Neuron (in vitro differentiated cells): Measurements from ENCODE around the gene LDLRAD4.

ENCODE experiments used
- H2AFZ ChIP-seq: one replicate; pipeline ENCODE4 v1.6.1; 2013; ENCODE audit warnings: low read depth, mild to moderate bottlenecking, inconsistent platforms, low read length, moderate library complexity
- H3K27me3 ChIP-seq: one replicate; pipeline ENCODE4 v1.6.1; 2013; ENCODE audit warnings: low read length; ENCODE audit not compliant: insufficient read depth
- H3K36me3 ChIP-seq: one replicate; pipeline ENCODE4 v1.6.1; 2013; ENCODE audit warnings: low read length; ENCODE audit not compliant: insufficient read depth
- H3K4me1 ChIP-seq: one replicate; pipeline ENCODE4 v1.6.1; 2013; ENCODE audit warnings: low read length; ENCODE audit not compliant: insufficient read depth
- H3K4me3 ChIP-seq: 2 replicates; pipeline ENCODE4 v1.5.1; 2013; ENCODE audit warnings: mild to moderate bottlenecking, low read length, moderate library complexity
- H3K9me3 ChIP-seq: one replicate; pipeline ENCODE4 v1.6.1; 2013; ENCODE audit warnings: low read length

Gene LDLRAD4

GRCh38 chr18:13522861-13523660 lies 304.5 kb downstream of the LDLRAD4 start:
- Histone ChIP-seq H3K27me3 (no peaks in the 10 kb centered on the region), H2AFZ (no peak overlapping the region), H3K4me1 (no peaks in the 10 kb centered on the region), H3K36me3 (no peaks in the 10 kb centered on the region), H3K4me3 (no peak overlapping the region), H3K9me3 (no peaks in the 10 kb centered on the region)

GRCh38 chr18:13524054-13524453 lies 305.5 kb downstream of the LDLRAD4 start:
- Histone ChIP-seq H3K27me3 (no peaks in the 10 kb centered on the region), H3K9me3 (no peaks in the 10 kb centered on the region), H3K36me3 (no peaks in the 10 kb centered on the region), H2AFZ (no peak overlapping the region), H3K4me1 (no peaks in the 10 kb centered on the region), H3K4me3 (no peak overlapping the region)

GRCh38 chr18:13524811-13525210 lies 306.3 kb downstream of the LDLRAD4 start:
- no peaks in the 10 kb centered on the region for H3K4me1 ChIP-seq
- H3K9me3 ChIP-seq: no peaks in the 10 kb centered on the region
- no peak overlapping the region for H2AFZ ChIP-seq

GRCh38 chr18:13525381-13526029 lies 306.9 kb downstream of the LDLRAD4 start:
- no peak overlapping the region for H3K4me3 ChIP-seq
- no peaks in the 10 kb centered on the region for H3K27me3 ChIP-seq
- no peaks in the 10 kb centered on the region for H3K9me3 ChIP-seq
- no peaks in the 10 kb centered on the region for H3K36me3 ChIP-seq
- no peak overlapping the region for H2AFZ ChIP-seq
- no peaks in the 10 kb centered on the region for H3K4me1 ChIP-seq

More at GRCh38 chr18:13524811-13525210, 306.3 kb downstream of the LDLRAD4 start:
- Histone ChIP-seq H3K36me3 (no peaks in the 10 kb centered on the region), H3K4me3 (no peak overlapping the region), H3K27me3 (no peaks in the 10 kb centered on the region)

- H3K36me3 ChIP-seq: no peaks in the 10 kb centered on the region
- no peaks in the 10 kb centered on the region for H3K9me3 ChIP-seq
- H3K27me3 ChIP-seq: no peaks in the 10 kb centered on the region
- no peak overlapping the region for H2AFZ ChIP-seq
- H3K4me1 ChIP-seq: no peaks in the 10 kb centered on the region
- no peak overlapping the region for H3K4me3 ChIP-seq
Observed at GRCh38 chr18:13526519-13526918, 308.0 kb downstream of the LDLRAD4 start.

GRCh38 chr18:13527256-13527655 lies 308.7 kb downstream of the LDLRAD4 start:
- Histone ChIP-seq H3K4me1 (no peaks in the 10 kb centered on the region), H3K9me3 (no peaks in the 10 kb centered on the region), H3K27me3 (no peaks in the 10 kb centered on the region), H2AFZ (no peak overlapping the region), H3K36me3 (no peaks in the 10 kb centered on the region), H3K4me3 (no peak overlapping the region)

GRCh38 chr18:13527730-13528129 lies 309.2 kb downstream of the LDLRAD4 start:
- Histone ChIP-seq H2AFZ (no peak overlapping the region), H3K36me3 (no peaks in the 10 kb centered on the region), H3K27me3 (no peaks in the 10 kb centered on the region)

GRCh38 chr18:13528739-13529392 lies 310.3 kb downstream of the LDLRAD4 start:
- Histone ChIP-seq H3K9me3 (no peaks in the 10 kb centered on the region), H2AFZ (no peak overlapping the region), H3K4me1 (no peaks in the 10 kb centered on the region), H3K27me3 (no peaks in the 10 kb centered on the region), H3K36me3 (no peaks in the 10 kb centered on the region), H3K4me3 (no peak overlapping the region)

More at GRCh38 chr18:13527730-13528129, 309.2 kb downstream of the LDLRAD4 start:
- Histone ChIP-seq H3K4me3 (no peak overlapping the region), H3K4me1 (no peaks in the 10 kb centered on the region), H3K9me3 (no peaks in the 10 kb centered on the region)

- H3K36me3 ChIP-seq: no peaks in the 10 kb centered on the region
Observed at GRCh38 chr18:13530033-13530878, 311.7 kb downstream of the LDLRAD4 start.

GRCh38 chr18:13530879-13531387 lies 312.4 kb downstream of the LDLRAD4 start:
- H3K9me3 ChIP-seq: no peaks in the 10 kb centered on the region
- H3K4me1 ChIP-seq: no peaks in the 10 kb centered on the region
- no peak overlapping the region for H2AFZ ChIP-seq
- no peaks in the 10 kb centered on the region for H3K36me3 ChIP-seq
- no peak overlapping the region for H3K4me3 ChIP-seq
- H3K27me3 ChIP-seq: no peaks in the 10 kb centered on the region

More at GRCh38 chr18:13530033-13530878, 311.7 kb downstream of the LDLRAD4 start:
- no peaks in the 10 kb centered on the region for H3K4me1 ChIP-seq
- no peaks in the 10 kb centered on the region for H3K27me3 ChIP-seq
- H3K9me3 ChIP-seq: no peaks in the 10 kb centered on the region
- no peak overlapping the region for H3K4me3 ChIP-seq
- no peak overlapping the region for H2AFZ ChIP-seq

GRCh38 chr18:13531681-13532325 lies 313.2 kb downstream of the LDLRAD4 start:
- no peak overlapping the region for H2AFZ ChIP-seq
- no peaks in the 10 kb centered on the region for H3K27me3 ChIP-seq
- no peak overlapping the region for H3K4me3 ChIP-seq
- no peaks in the 10 kb centered on the region for H3K4me1 ChIP-seq
- no peaks in the 10 kb centered on the region for H3K36me3 ChIP-seq
- H3K9me3 ChIP-seq: no peaks in the 10 kb centered on the region

- no peaks in the 10 kb centered on the region for H3K4me1 ChIP-seq
- no peaks in the 10 kb centered on the region for H3K27me3 ChIP-seq
- no peak overlapping the region for H3K4me3 ChIP-seq
- no peaks in the 10 kb centered on the region for H3K9me3 ChIP-seq
- no peak overlapping the region for H2AFZ ChIP-seq
- H3K36me3 ChIP-seq: no peaks in the 10 kb centered on the region
Observed at GRCh38 chr18:13532406-13533075, 314.0 kb downstream of the LDLRAD4 start.
